Panc1 (cell line): ENCODE results near the gene INPP4B. TPM values are rescaled to one million over a fixed set of nuclear protein-coding genes. Genes with fewer than 3 reads are reported as not detected.

ENCODE experiments used
- ATAC-seq: fragments of 200-7000 bp; cut with Tn5 transposase; 2 replicates; pipeline ENCODE4 v1.9.1; 2020; ENCODE audit warnings: mild to moderate bottlenecking, moderate library complexity
- BruUV-seq: library from RNA; stranded (reverse); fragments of 400-500 nt; replicated peaks from 2 replicates; lab custom pipeline; 2021; lab: Mats Ljungman, UMichigan
- CTCF ChIA-PET: fragments of 300-600 bp; sonication (Branson Sonifier 250); formaldehyde crosslinking; loops from one replicate; lab custom pipeline; 2022; ENCODE audit warnings: antibody characterized with exemption; lab: Charles Lee
- POLR2A ChIA-PET: fragments of 300-600 bp; sonication (Branson Sonifier 250); formaldehyde crosslinking; loops from one replicate; lab custom pipeline; 2022; ENCODE audit warnings: antibody characterized with exemption; lab: Charles Lee
- DNase-seq: peaks from one replicate; pipeline ENCODE4 v3.0.0-alpha.2; 2010; ENCODE audit warnings: low read depth, low spot score
- H3K27ac ChIP-seq: 2 replicates; pipeline ENCODE4 v1.5.1; 2011; ENCODE audit warnings: mild to moderate bottlenecking, low read length, inconsistent platforms
- H3K27me3 ChIP-seq: fragments of 200-500 bp; sonication (Bioruptor generic); 2 replicates; pipeline ENCODE4 v1.6.0; 2014; ENCODE audit warnings: low read length, inconsistent platforms; ENCODE audit not compliant: control insufficient read depth, insufficient read depth
- H3K36me3 ChIP-seq: fragments of 200-500 bp; sonication (Bioruptor generic); 2 replicates; pipeline ENCODE4 v1.5.1; 2014; ENCODE audit warnings: inconsistent platforms, mild to moderate bottlenecking, low read length, moderate library complexity; ENCODE audit not compliant: control insufficient read depth, insufficient read depth
- H3K4me1 ChIP-seq: 2 replicates; pipeline ENCODE4 v1.5.1; 2011; ENCODE audit warnings: inconsistent platforms, mild to moderate bottlenecking, low read length, moderate library complexity; ENCODE audit not compliant: control insufficient read depth, insufficient read depth
- H3K4me3 ChIP-seq, 2 experiments: 2 replicates each; pipeline ENCODE4 v1.5.1; 2011 to 2012; ENCODE audit warnings: low read depth in 2 of 2, low read length in 2 of 2, mild to moderate bottlenecking in 2 of 2, inconsistent platforms in 1 of 2, moderate library complexity in 1 of 2
- H3K9me3 ChIP-seq: fragments of 200-500 bp; sonication (Bioruptor generic); 2 replicates; pipeline ENCODE4 v1.5.1; 2014; ENCODE audit warnings: low read depth, mild to moderate bottlenecking, inconsistent platforms, low read length, moderate library complexity; ENCODE audit not compliant: control insufficient read depth, insufficient read depth
- POLR2AphosphoS5 ChIP-seq: IDR thresholded peaks from 2 replicates; pipeline ENCODE4 v1.6.1; 2012; ENCODE audit warnings: mild to moderate bottlenecking, low read depth, low read length, moderate library complexity
- REST ChIP-seq, 2 experiments: IDR thresholded peaks; 2 replicates each; pipeline ENCODE4 v1.6.1; 2011 to 2012; ENCODE audit warnings: low read depth in 2 of 2, control low read depth in 1 of 2, low read length in 1 of 2, mild to moderate bottlenecking in 1 of 2, moderate library complexity in 1 of 2; ENCODE audit not compliant: insufficient read depth in 1 of 2
- SIN3A ChIP-seq: IDR thresholded peaks from 2 replicates; pipeline ENCODE4 v1.6.1; 2012; ENCODE audit warnings: low read depth, mild to moderate bottlenecking, low read length, moderate library complexity, borderline replicate concordance; ENCODE audit not compliant: insufficient read depth
- TCF7L2 ChIP-seq: IDR thresholded peaks from 2 replicates; pipeline ENCODE4 v1.6.1; 2011; ENCODE audit warnings: mild to moderate bottlenecking, low read depth, low read length, inconsistent platforms
- in situ Hi-C: cut with HindIII; loops from 2 replicates; pipeline ENCODE4 v1.10.0; 2016; ENCODE audit warnings: low sequenced_read_pairs, low pct_unique_long_range_greater_than_20kb
- intact Hi-C: fragments of 100-400 bp; cut with micrococcal nuclease; formaldehyde crosslinking; loops from one replicate; pipeline ENCODE4 v1.10.0; 2022; ENCODE audit not compliant: unreplicated experiment
- total RNA-seq: library from RNA; stranded (reverse); gene quantifications from one replicate; pipeline ENCODE4 v1.2.1, GENCODE V29; 2021; ENCODE audit not compliant: unreplicated experiment
- TF ChIP-seq, protein P1 (sequence below): fragments of 450-650 bp; IDR thresholded peaks from 2 replicates; pipeline ENCODE4 v1.5.1; 2017; ENCODE audit warnings: mild to moderate bottlenecking

Gene INPP4B
- total RNA-seq, 1 experiment from 2014 or later = 4.5 TPM

GRCh38 chr4:142330311-142330710, 515.8 kb downstream of the INPP4B start:
- BruUV-seq = no TSS peak
- TF ChIP-seq REST (IDR thresholded peaks at IDR 0.05; ENCODE audit: insufficient read depth in 1 of 2, low read depth in 2 of 2, low read length in 1 of 2) (no peak), SIN3A (no peak), TCF7L2 (no peak)
- TF ChIP-seq, protein P1, sequence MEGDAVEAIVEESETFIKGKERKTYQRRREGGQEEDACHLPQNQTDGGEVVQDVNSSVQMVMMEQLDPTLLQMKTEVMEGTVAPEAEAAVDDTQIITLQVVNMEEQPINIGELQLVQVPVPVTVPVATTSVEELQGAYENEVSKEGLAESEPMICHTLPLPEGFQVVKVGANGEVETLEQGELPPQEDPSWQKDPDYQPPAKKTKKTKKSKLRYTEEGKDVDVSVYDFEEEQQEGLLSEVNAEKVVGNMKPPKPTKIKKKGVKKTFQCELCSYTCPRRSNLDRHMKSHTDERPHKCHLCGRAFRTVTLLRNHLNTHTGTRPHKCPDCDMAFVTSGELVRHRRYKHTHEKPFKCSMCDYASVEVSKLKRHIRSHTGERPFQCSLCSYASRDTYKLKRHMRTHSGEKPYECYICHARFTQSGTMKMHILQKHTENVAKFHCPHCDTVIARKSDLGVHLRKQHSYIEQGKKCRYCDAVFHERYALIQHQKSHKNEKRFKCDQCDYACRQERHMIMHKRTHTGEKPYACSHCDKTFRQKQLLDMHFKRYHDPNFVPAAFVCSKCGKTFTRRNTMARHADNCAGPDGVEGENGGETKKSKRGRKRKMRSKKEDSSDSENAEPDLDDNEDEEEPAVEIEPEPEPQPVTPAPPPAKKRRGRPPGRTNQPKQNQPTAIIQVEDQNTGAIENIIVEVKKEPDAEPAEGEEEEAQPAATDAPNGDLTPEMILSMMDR = no peak
- POLR2A ChIA-PET = no interaction called here
- Histone ChIP-seq H3K4me1 (no peaks in the 10 kb centered on the region), H3K36me3 (no peaks in the 10 kb centered on the region), H3K9me3 (no peaks in the 10 kb centered on the region), H3K27ac (no peak overlapping the region), H3K4me3 (no peak overlapping the region), H3K27me3 (no peaks in the 10 kb centered on the region)
- ATAC-seq = no peak
- DNase-seq = no peak
- CTCF ChIA-PET = no interaction called here
- in situ Hi-C loops (no loop called here), intact Hi-C loops (no loop called here)

- Histone ChIP-seq H3K27me3 (no peaks in the 10 kb centered on the region), H3K4me1 (no peaks in the 10 kb centered on the region), H3K4me3 (no peak overlapping the region), H3K27ac (no peak overlapping the region), H3K36me3 (no peaks in the 10 kb centered on the region), H3K9me3 (no peaks in the 10 kb centered on the region)
- intact Hi-C loops = no loop called here
- ATAC-seq (no peak), DNase-seq (no peak)
- BruUV-seq = no TSS peak
- ChIA-PET POLR2A (interaction anchor here (0.6 kb wide), 1 partner anchor 205 kb away, joined by 3 read pairs; no protein-coding TSS in a partner anchor), CTCF (no interaction called here)
- TF ChIP-seq REST (IDR thresholded peaks at IDR 0.05; ENCODE audit: insufficient read depth in 1 of 2, low read depth in 2 of 2, low read length in 1 of 2) (no peak), POLR2AphosphoS5 (no peak), TCF7L2 (no peak), SIN3A (no peak)
- TF ChIP-seq, protein P1 = no peak
- in situ Hi-C loops = no loop called here
Measured at GRCh38 chr4:142329313-142329712, 516.8 kb downstream of the INPP4B start.
